ENCODE results near the gene RNF186.
"Not testable (repeated sequence)": the region's sequence is repeated elsewhere in the genome, so short reads cannot be mapped to it uniquely, and the experiment has no call there.

The RNF186 gene

GRCh38 chr1:19850214-19850613 is 35.1 kb upstream of the RNF186 start:
- peaks cover 5 to 7% of the 10 kb centered on the region in 2 donors for H3K27me3 ChIP-seq (ENCODE audit: control insufficient read depth in 1 of 2, insufficient read depth in 2 of 2, low read length in 2 of 2)
- no peak overlapping the region for H3K9ac ChIP-seq (ENCODE audit: low read length in 2 of 2)

GRCh38 chr1:19849307-19849706 is 34.2 kb upstream of the RNF186 start:
- H3K27ac ChIP-seq (ENCODE audit: low read length); H3K4me1 ChIP-seq (ENCODE audit: control insufficient read depth, insufficient read depth, low read length); H3K9me3 ChIP-seq (ENCODE audit: control insufficient read depth in 2 of 2, low read length in 2 of 2); H3K9ac ChIP-seq (ENCODE audit: low read length in 2 of 2); H3K36me3 ChIP-seq (ENCODE audit: control insufficient read depth in 2 of 2, insufficient read depth in 2 of 2, low read length in 2 of 2); H3K4me3 ChIP-seq (ENCODE audit: low read length in 2 of 2); H3K27me3 ChIP-seq (ENCODE audit: control insufficient read depth in 1 of 2, insufficient read depth in 2 of 2, low read length in 2 of 2): not testable (repeated sequence)

More at GRCh38 chr1:19850214-19850613, 35.1 kb upstream of the RNF186 start:
- Histone ChIP-seq H3K4me3 (ENCODE audit: low read length in 2 of 2) (no peak overlapping the region), H3K4me1 (ENCODE audit: control insufficient read depth, insufficient read depth, low read length) (no peaks in the 10 kb centered on the region), H3K36me3 (ENCODE audit: control insufficient read depth in 2 of 2, insufficient read depth in 2 of 2, low read length in 2 of 2) (no peaks in the 10 kb centered on the region), H3K9me3 (ENCODE audit: control insufficient read depth in 2 of 2, low read length in 2 of 2) (no peaks in the 10 kb centered on the region), H3K27ac (ENCODE audit: low read length) (no peak overlapping the region)

- H3K36me3 ChIP-seq (ENCODE audit: control insufficient read depth in 2 of 2, insufficient read depth in 2 of 2, low read length in 2 of 2); H3K9me3 ChIP-seq (ENCODE audit: control insufficient read depth in 2 of 2, low read length in 2 of 2); H3K4me1 ChIP-seq (ENCODE audit: control insufficient read depth, insufficient read depth, low read length); H3K27ac ChIP-seq (ENCODE audit: low read length); H3K27me3 ChIP-seq (ENCODE audit: control insufficient read depth in 1 of 2, insufficient read depth in 2 of 2, low read length in 2 of 2); H3K9ac ChIP-seq (ENCODE audit: low read length in 2 of 2); H3K4me3 ChIP-seq (ENCODE audit: low read length in 2 of 2): not testable (repeated sequence)
Measured at GRCh38 chr1:19847334-19847733, 32.3 kb upstream of the RNF186 start.

- Histone ChIP-seq H3K27ac (ENCODE audit: low read length) (no peak overlapping the region), H3K9me3 (ENCODE audit: control insufficient read depth in 2 of 2, low read length in 2 of 2) (peaks cover 0 to 3% of the 10 kb centered on the region in 2 donors), H3K4me3 (ENCODE audit: low read length in 2 of 2) (no peak overlapping the region), H3K9ac (ENCODE audit: low read length in 2 of 2) (no peak overlapping the region), H3K36me3 (ENCODE audit: control insufficient read depth in 2 of 2, insufficient read depth in 2 of 2, low read length in 2 of 2) (no peaks in the 10 kb centered on the region), H3K27me3 (ENCODE audit: control insufficient read depth in 1 of 2, insufficient read depth in 2 of 2, low read length in 2 of 2) (peaks cover 3 to 7% of the 10 kb centered on the region in 2 donors), H3K4me1 (ENCODE audit: control insufficient read depth, insufficient read depth, low read length) (no peaks in the 10 kb centered on the region)
Measured at GRCh38 chr1:19846338-19846737, 31.3 kb upstream of the RNF186 start.

- H3K9me3 ChIP-seq (ENCODE audit: control insufficient read depth in 2 of 2, low read length in 2 of 2) = peaks cover 0 to 3% of the 10 kb centered on the region in 2 donors
Measured at GRCh38 chr1:19845555-19845954, 30.5 kb upstream of the RNF186 start.

GRCh38 chr1:19844731-19845495 is 29.8 kb upstream of the RNF186 start:
- H3K4me1 ChIP-seq (ENCODE audit: control insufficient read depth, insufficient read depth, low read length) = no peaks in the 10 kb centered on the region
- no peaks in the 10 kb centered on the region for H3K36me3 ChIP-seq (ENCODE audit: control insufficient read depth in 2 of 2, insufficient read depth in 2 of 2, low read length in 2 of 2)
- H3K9ac ChIP-seq (ENCODE audit: low read length in 2 of 2) = no peak overlapping the region
- no peak overlapping the region for H3K27ac ChIP-seq (ENCODE audit: low read length)
- peaks cover 0 to 3% of the 10 kb centered on the region in 2 donors for H3K9me3 ChIP-seq (ENCODE audit: control insufficient read depth in 2 of 2, low read length in 2 of 2)
- peaks cover 3 to 7% of the 10 kb centered on the region in 2 donors for H3K27me3 ChIP-seq (ENCODE audit: control insufficient read depth in 1 of 2, insufficient read depth in 2 of 2, low read length in 2 of 2)
- H3K4me3 ChIP-seq (ENCODE audit: low read length in 2 of 2) = no peak overlapping the region

More at GRCh38 chr1:19845555-19845954, 30.5 kb upstream of the RNF186 start:
- H3K36me3 ChIP-seq (ENCODE audit: control insufficient read depth in 2 of 2, insufficient read depth in 2 of 2, low read length in 2 of 2) = no peaks in the 10 kb centered on the region
- H3K27ac ChIP-seq (ENCODE audit: low read length) = no peak overlapping the region
- H3K9ac ChIP-seq (ENCODE audit: low read length in 2 of 2) = no peak overlapping the region
- peaks cover 3 to 7% of the 10 kb centered on the region in 2 donors for H3K27me3 ChIP-seq (ENCODE audit: control insufficient read depth in 1 of 2, insufficient read depth in 2 of 2, low read length in 2 of 2)
- H3K4me1 ChIP-seq (ENCODE audit: control insufficient read depth, insufficient read depth, low read length) = no peaks in the 10 kb centered on the region
- H3K4me3 ChIP-seq (ENCODE audit: low read length in 2 of 2) = no peak overlapping the region

GRCh38 chr1:19840228-19840627 is 25.1 kb upstream of the RNF186 start:
- Histone ChIP-seq H3K27me3 (ENCODE audit: control insufficient read depth in 1 of 2, insufficient read depth in 2 of 2, low read length in 2 of 2) (peaks cover 0 to 2% of the 10 kb centered on the region in 2 donors), H3K9me3 (ENCODE audit: control insufficient read depth in 2 of 2, low read length in 2 of 2) (peaks cover 0 to 3% of the 10 kb centered on the region in 2 donors), H3K4me1 (ENCODE audit: control insufficient read depth, insufficient read depth, low read length) (no peaks in the 10 kb centered on the region), H3K4me3 (ENCODE audit: low read length in 2 of 2) (no peak overlapping the region), H3K27ac (ENCODE audit: low read length) (no peak overlapping the region), H3K36me3 (ENCODE audit: control insufficient read depth in 2 of 2, insufficient read depth in 2 of 2, low read length in 2 of 2) (no peaks in the 10 kb centered on the region), H3K9ac (ENCODE audit: low read length in 2 of 2) (no peak overlapping the region)

GRCh38 chr1:19837866-19838265 is 22.8 kb upstream of the RNF186 start:
- Histone ChIP-seq H3K4me1 (ENCODE audit: control insufficient read depth, insufficient read depth, low read length) (no peaks in the 10 kb centered on the region), H3K27me3 (ENCODE audit: control insufficient read depth in 1 of 2, insufficient read depth in 2 of 2, low read length in 2 of 2) (no peaks in the 10 kb centered on the region), H3K36me3 (ENCODE audit: control insufficient read depth in 2 of 2, insufficient read depth in 2 of 2, low read length in 2 of 2) (no peaks in the 10 kb centered on the region), H3K27ac (ENCODE audit: low read length) (no peak overlapping the region), H3K9me3 (ENCODE audit: control insufficient read depth in 2 of 2, low read length in 2 of 2) (peaks cover 0 to under 1% of the 10 kb centered on the region in 2 donors), H3K4me3 (ENCODE audit: low read length in 2 of 2) (no peak overlapping the region), H3K9ac (ENCODE audit: low read length in 2 of 2) (no peak overlapping the region)

- H3K9me3 ChIP-seq (ENCODE audit: control insufficient read depth in 2 of 2, low read length in 2 of 2) = peaks cover 0 to 6% of the 10 kb centered on the region in 2 donors
- no peak overlapping the region for H3K9ac ChIP-seq (ENCODE audit: low read length in 2 of 2)
- no peaks in the 10 kb centered on the region for H3K36me3 ChIP-seq (ENCODE audit: control insufficient read depth in 2 of 2, insufficient read depth in 2 of 2, low read length in 2 of 2)
- peaks cover 5 to 6% of the 10 kb centered on the region in 2 donors for H3K27me3 ChIP-seq (ENCODE audit: control insufficient read depth in 1 of 2, insufficient read depth in 2 of 2, low read length in 2 of 2)
- H3K27ac ChIP-seq (ENCODE audit: low read length) = no peak overlapping the region
- H3K4me3 ChIP-seq (ENCODE audit: low read length in 2 of 2) = no peak overlapping the region
- no peaks in the 10 kb centered on the region for H3K4me1 ChIP-seq (ENCODE audit: control insufficient read depth, insufficient read depth, low read length)
Measured at GRCh38 chr1:19835578-19835977, 20.5 kb upstream of the RNF186 start.

- H3K4me1 ChIP-seq (ENCODE audit: control insufficient read depth, insufficient read depth, low read length) = no peaks in the 10 kb centered on the region
Measured at GRCh38 chr1:19831441-19831840, 16.4 kb upstream of the RNF186 start.

GRCh38 chr1:19828546-19828945 is 13.5 kb upstream of the RNF186 start:
- no peak overlapping the region for H3K4me3 ChIP-seq (ENCODE audit: low read length in 2 of 2)
- peaks cover 8 to 10% of the 10 kb centered on the region in 2 donors for H3K27me3 ChIP-seq (ENCODE audit: control insufficient read depth in 1 of 2, insufficient read depth in 2 of 2, low read length in 2 of 2)
- no peak overlapping the region for H3K27ac ChIP-seq (ENCODE audit: low read length)
- peaks cover 0 to 6% of the 10 kb centered on the region in 2 donors for H3K9me3 ChIP-seq (ENCODE audit: control insufficient read depth in 2 of 2, low read length in 2 of 2)
- no peaks in the 10 kb centered on the region for H3K36me3 ChIP-seq (ENCODE audit: control insufficient read depth in 2 of 2, insufficient read depth in 2 of 2, low read length in 2 of 2)
- no peak overlapping the region for H3K9ac ChIP-seq (ENCODE audit: low read length in 2 of 2)
- H3K4me1 ChIP-seq (ENCODE audit: control insufficient read depth, insufficient read depth, low read length) = no peaks in the 10 kb centered on the region

More at GRCh38 chr1:19831441-19831840, 16.4 kb upstream of the RNF186 start:
- Histone ChIP-seq H3K27ac (ENCODE audit: low read length) (no peak overlapping the region), H3K9ac (ENCODE audit: low read length in 2 of 2) (no peak overlapping the region), H3K4me3 (ENCODE audit: low read length in 2 of 2) (no peak overlapping the region), H3K36me3 (ENCODE audit: control insufficient read depth in 2 of 2, insufficient read depth in 2 of 2, low read length in 2 of 2) (no peaks in the 10 kb centered on the region), H3K27me3 (ENCODE audit: control insufficient read depth in 1 of 2, insufficient read depth in 2 of 2, low read length in 2 of 2) (peaks cover 5 to 10% of the 10 kb centered on the region in 2 donors), H3K9me3 (ENCODE audit: control insufficient read depth in 2 of 2, low read length in 2 of 2) (peaks cover 0 to 6% of the 10 kb centered on the region in 2 donors)
